Astrocyte (in vitro differentiated cells and primary cell): ENCODE measurements around the gene NACC1. TPM values are rescaled to one million over a fixed set of nuclear protein-coding genes. Genes with fewer than 3 reads are reported as not detected.

Experiments used
- DNase-seq: peaks from one replicate; pipeline ENCODE4 v3.0.0-alpha.2; 2010; ENCODE audit warnings: low read depth
- FAIRE-seq: peaks from 2 replicates; lab custom pipeline; 2011; peaks lifted over from hg19 to GRCh38; lab: Jason Lieb, UNC
- H2AFZ ChIP-seq: 2 replicates; pipeline ENCODE4 v1.6.0; 2012; ENCODE audit warnings: low read depth, low read length, inconsistent platforms
- H3K27ac ChIP-seq: 2 replicates; pipeline ENCODE4 v1.5.1; 2011; ENCODE audit warnings: low read depth, low read length, inconsistent platforms
- H3K27me3 ChIP-seq: 2 replicates; pipeline ENCODE4 v1.6.0; 2011; ENCODE audit warnings: low read length, inconsistent platforms; ENCODE audit not compliant: insufficient read depth
- H3K36me3 ChIP-seq: 2 replicates; pipeline ENCODE4 v1.5.1; 2011; ENCODE audit warnings: low read length, inconsistent platforms; ENCODE audit not compliant: insufficient read depth
- H3K4me1 ChIP-seq: 2 replicates; pipeline ENCODE4 v1.5.1; 2011; ENCODE audit warnings: low read length, inconsistent platforms; ENCODE audit not compliant: insufficient read depth
- H3K4me2 ChIP-seq: 2 replicates; pipeline ENCODE4 v1.6.0; 2012; ENCODE audit warnings: low read length, inconsistent platforms
- H3K4me3 ChIP-seq: 2 replicates; pipeline ENCODE4 v1.5.1; 2011; ENCODE audit warnings: low read depth, mild to moderate bottlenecking, low read length, inconsistent platforms; ENCODE audit not compliant: insufficient read depth
- H3K79me2 ChIP-seq: 2 replicates; pipeline ENCODE4 v1.6.0; 2012; ENCODE audit warnings: mild to moderate bottlenecking, low read length, inconsistent platforms; ENCODE audit not compliant: insufficient read depth
- H3K9ac ChIP-seq: 2 replicates; pipeline ENCODE4 v1.6.0; 2012; ENCODE audit warnings: mild to moderate bottlenecking, low read length, inconsistent platforms
- H3K9me3 ChIP-seq: 2 replicates; pipeline ENCODE4 v1.5.1; 2012; ENCODE audit warnings: low read depth, mild to moderate bottlenecking, low read length, inconsistent platforms; ENCODE audit not compliant: insufficient read depth
- H4K20me1 ChIP-seq: 2 replicates; pipeline ENCODE4 v1.6.0; 2012; ENCODE audit warnings: low read length, inconsistent platforms; ENCODE audit not compliant: insufficient read depth
- H3K27ac Mint-ChIP-seq: one replicate; pipeline ENCODE4 v1.8.0; 2021; ENCODE audit warnings: mild to moderate bottlenecking, mixed read lengths; ENCODE audit not compliant: unreplicated experiment
- H3K27me3 Mint-ChIP-seq: one replicate; pipeline ENCODE4 v1.8.0; 2021; ENCODE audit warnings: low read depth, mixed read lengths; ENCODE audit not compliant: unreplicated experiment
- H3K36me3 Mint-ChIP-seq: one replicate; pipeline ENCODE4 v1.8.0; 2021; ENCODE audit warnings: low read depth, mixed read lengths; ENCODE audit not compliant: unreplicated experiment
- H3K4me1 Mint-ChIP-seq: one replicate; pipeline ENCODE4 v1.8.0; 2021; ENCODE audit warnings: low read depth, mixed read lengths; ENCODE audit not compliant: unreplicated experiment
- H3K4me3 Mint-ChIP-seq: one replicate; pipeline ENCODE4 v1.8.0; 2021; ENCODE audit warnings: mild to moderate bottlenecking, moderate library complexity, mixed read lengths; ENCODE audit not compliant: unreplicated experiment
- H3K9me3 Mint-ChIP-seq: one replicate; pipeline ENCODE4 v1.8.0; 2021; ENCODE audit warnings: mild to moderate bottlenecking, mixed read lengths; ENCODE audit not compliant: unreplicated experiment
- EZH2 ChIP-seq: IDR thresholded peaks from 2 replicates; pipeline ENCODE4 v1.6.1; 2012; ENCODE audit warnings: mild to moderate bottlenecking, low read length, inconsistent platforms; ENCODE audit not compliant: insufficient read depth
- total RNA-seq: library from RNA; stranded (reverse); gene quantifications from 2 replicates; pipeline ENCODE4 v1.2.1, GENCODE V29; 2021
- TF ChIP-seq, protein P1 (sequence below): IDR thresholded peaks from 2 replicates; pipeline ENCODE4 v1.5.1; 2011; ENCODE audit warnings: low read depth, mild to moderate bottlenecking, inconsistent platforms, low read length, moderate library complexity; ENCODE audit not compliant: insufficient read depth

NACC1 gene
- total RNA-seq, 1 donor from 2014 or later = 104 TPM

DNA sequence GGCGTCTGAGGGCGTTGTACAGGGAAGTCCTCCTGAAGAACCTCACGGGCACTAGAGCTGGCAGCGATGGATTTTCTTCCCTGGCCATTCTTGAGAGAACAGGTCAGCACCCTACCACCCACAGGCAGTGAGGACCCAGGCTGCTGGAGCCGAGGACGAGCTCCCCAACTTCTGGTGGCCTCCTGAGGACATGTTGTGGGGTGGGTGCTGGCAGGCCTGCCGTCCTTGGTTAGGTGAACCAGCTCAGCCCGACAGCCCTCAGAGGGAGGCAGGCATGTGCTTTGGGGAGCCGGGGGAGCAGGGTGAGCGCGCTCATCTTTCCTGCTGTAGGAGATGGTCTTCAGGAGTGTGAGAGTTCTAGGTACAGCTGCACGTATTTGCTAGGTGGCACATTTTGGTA lies 30.8 kb upstream of the NACC1 start:
- no peak for DNase-seq
- Mint-ChIP-seq H3K27me3 (peaks cover 48% of the 10 kb centered on the region), H3K4me3 (no peak overlapping the region), H3K27ac (no peak overlapping the region), H3K4me1 (peaks cover 28% of the 10 kb centered on the region), H3K9me3 (no peaks in the 10 kb centered on the region), H3K36me3 (peaks cover 12% of the 10 kb centered on the region)
- Histone ChIP-seq H2AFZ (no peak overlapping the region), H4K20me1 (peaks cover 34% of the 10 kb centered on the region), H3K4me3 (no peak overlapping the region), H3K4me1 (peaks cover 35% of the 10 kb centered on the region), H3K79me2 (peaks cover 14% of the 10 kb centered on the region), H3K27me3 (no peaks in the 10 kb centered on the region), H3K9me3 (no peaks in the 10 kb centered on the region), H3K4me2 (no peak overlapping the region), H3K36me3 (peaks cover 2% of the 10 kb centered on the region), H3K9ac (no peak overlapping the region), H3K27ac (no peak overlapping the region)
- TF ChIP-seq, protein P1, sequence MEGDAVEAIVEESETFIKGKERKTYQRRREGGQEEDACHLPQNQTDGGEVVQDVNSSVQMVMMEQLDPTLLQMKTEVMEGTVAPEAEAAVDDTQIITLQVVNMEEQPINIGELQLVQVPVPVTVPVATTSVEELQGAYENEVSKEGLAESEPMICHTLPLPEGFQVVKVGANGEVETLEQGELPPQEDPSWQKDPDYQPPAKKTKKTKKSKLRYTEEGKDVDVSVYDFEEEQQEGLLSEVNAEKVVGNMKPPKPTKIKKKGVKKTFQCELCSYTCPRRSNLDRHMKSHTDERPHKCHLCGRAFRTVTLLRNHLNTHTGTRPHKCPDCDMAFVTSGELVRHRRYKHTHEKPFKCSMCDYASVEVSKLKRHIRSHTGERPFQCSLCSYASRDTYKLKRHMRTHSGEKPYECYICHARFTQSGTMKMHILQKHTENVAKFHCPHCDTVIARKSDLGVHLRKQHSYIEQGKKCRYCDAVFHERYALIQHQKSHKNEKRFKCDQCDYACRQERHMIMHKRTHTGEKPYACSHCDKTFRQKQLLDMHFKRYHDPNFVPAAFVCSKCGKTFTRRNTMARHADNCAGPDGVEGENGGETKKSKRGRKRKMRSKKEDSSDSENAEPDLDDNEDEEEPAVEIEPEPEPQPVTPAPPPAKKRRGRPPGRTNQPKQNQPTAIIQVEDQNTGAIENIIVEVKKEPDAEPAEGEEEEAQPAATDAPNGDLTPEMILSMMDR = no peak
- no peak for TF ChIP-seq EZH2
- FAIRE-seq = no peak

DNA sequence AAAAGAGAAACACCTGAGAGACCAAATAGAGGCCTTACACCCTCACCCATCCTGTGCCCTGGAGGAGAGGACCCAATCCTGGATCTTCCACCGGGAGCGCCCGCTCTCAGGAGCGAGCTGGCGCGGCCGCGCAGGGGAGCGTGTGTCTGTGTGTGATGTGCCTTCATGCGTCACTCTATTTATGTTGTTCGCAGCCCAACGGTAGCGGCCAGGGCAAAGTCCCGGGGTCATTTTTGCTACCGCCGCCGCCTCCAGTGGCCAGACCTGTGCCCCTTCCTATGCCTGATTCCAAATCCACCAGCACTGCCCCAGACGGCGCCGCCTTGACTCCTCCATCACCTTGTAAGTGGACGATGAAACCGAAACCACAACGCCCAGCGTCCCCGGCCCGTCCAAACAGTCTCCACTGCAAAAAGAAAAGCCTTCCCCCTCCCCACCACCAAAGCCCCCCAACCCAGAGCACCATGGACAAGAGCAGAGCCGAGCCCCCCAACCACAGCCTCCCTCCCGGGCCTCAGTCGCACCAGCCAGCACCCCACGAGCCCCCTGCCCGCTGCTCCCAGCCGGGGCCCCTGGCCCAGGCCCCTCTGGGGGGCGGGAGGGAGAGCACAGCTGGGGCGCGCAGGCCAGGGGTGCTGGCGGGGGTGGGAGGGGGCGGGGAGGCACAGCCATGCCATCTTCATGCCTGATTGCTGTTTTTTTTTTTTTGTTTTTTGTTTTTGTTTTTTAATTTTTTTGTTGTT lies 30.1 kb upstream of the NACC1 start:
- FAIRE-seq = no peak
- Histone ChIP-seq H3K9ac (no peak overlapping the region), H3K79me2 (peaks cover 14% of the 10 kb centered on the region), H3K27me3 (no peaks in the 10 kb centered on the region), H2AFZ (no peak overlapping the region), H3K36me3 (peaks cover 2% of the 10 kb centered on the region), H3K9me3 (no peaks in the 10 kb centered on the region), H3K4me1 (peaks cover 35% of the 10 kb centered on the region), H4K20me1 (peaks cover 30% of the 10 kb centered on the region), H3K4me3 (no peak overlapping the region), H3K27ac (no peak overlapping the region), H3K4me2 (peak overlapping the region; percentile 59)
- no peaks in the 10 kb centered on the region for H3K9me3 Mint-ChIP-seq
- no peak overlapping the region for H3K27ac Mint-ChIP-seq
- no peak for DNase-seq
- H3K4me1 Mint-ChIP-seq = peaks cover 24% of the 10 kb centered on the region
- H3K27me3 Mint-ChIP-seq = peaks cover 48% of the 10 kb centered on the region
- no peak overlapping the region for H3K4me3 Mint-ChIP-seq
- H3K36me3 Mint-ChIP-seq = peaks cover 12% of the 10 kb centered on the region
- TF ChIP-seq, protein P1 = no peak
- TF ChIP-seq EZH2 = no peak
